PC-3 (cell line): ENCODE results near the gene IFT81.

Experiments used
- CTCF ChIP-seq: fragments of 300-600 bp; sonication (generic); conservative IDR thresholded peaks from 2 replicates; pipeline ENCODE4 v1.5.1; 2017; ENCODE audit warnings: antibody characterized with exemption, low read depth, mild to moderate bottlenecking, low read length
- EZH2 ChIP-seq: fragments of 300-600 bp; sonication (generic); IDR thresholded peaks from one replicate; pipeline ENCODE4 v1.6.1; 2017; ENCODE audit warnings: antibody characterized with exemption, mild to moderate bottlenecking, low read length; ENCODE audit not compliant: unreplicated experiment
- EZH2phosphoT487 ChIP-seq: fragments of 300-600 bp; sonication (generic); IDR thresholded peaks from 2 replicates; pipeline ENCODE4 v1.6.1; 2018; ENCODE audit warnings: mild to moderate bottlenecking, antibody characterized with exemption, low read length, borderline replicate concordance

GRCh38 chr12:110186059-110186458 lies 61.9 kb downstream of the IFT81 start:
- TF ChIP-seq CTCF (no peak), EZH2 (no peak), EZH2phosphoT487 (no peak)
